ENCODE data around the gene LPIN1.
"Not testable (repeated sequence)": the region's sequence is repeated elsewhere in the genome, so short reads cannot be mapped to it uniquely, and the experiment has no call there.

LPIN1 gene

GRCh38 chr2:11813951-11814350, 67.5 kb downstream of the LPIN1 start:
- DNase-seq = no peak

GRCh38 chr2:11814979-11815510, 68.6 kb downstream of the LPIN1 start:
- DNase-seq = no peak

GRCh38 chr2:11816935-11817334, 70.5 kb downstream of the LPIN1 start:
- DNase-seq = not testable (repeated sequence)

GRCh38 chr2:11819235-11819729, 72.8 kb downstream of the LPIN1 start:
- DNase-seq = no peak

GRCh38 chr2:11820650-11821049, 74.2 kb downstream of the LPIN1 start:
- DNase-seq = no peak

GRCh38 chr2:11821705-11822104, 75.3 kb downstream of the LPIN1 start:
- DNase-seq = no peak

- not testable (repeated sequence) for DNase-seq
Measured at GRCh38 chr2:11822359-11822745, 75.9 kb downstream of the LPIN1 start.

GRCh38 chr2:11822746-11823451, 76.5 kb downstream of the LPIN1 start:
- no peak for DNase-seq

- DNase-seq = no peak
Measured at GRCh38 chr2:11824901-11825828, 78.7 kb downstream of the LPIN1 start.

- no peak for DNase-seq
Measured at GRCh38 chr2:11827547-11827946, 81.1 kb downstream of the LPIN1 start.

GRCh38 chr2:11828933-11829323, 82.5 kb downstream of the LPIN1 start:
- no peak for DNase-seq

GRCh38 chr2:11829324-11829946, 83.0 kb downstream of the LPIN1 start:
- peak; percentile 73 for DNase-seq

- peak; percentile 50 for DNase-seq
Measured at GRCh38 chr2:11829947-11830707, 83.7 kb downstream of the LPIN1 start.

GRCh38 chr2:11830708-11831301, 84.4 kb downstream of the LPIN1 start:
- no peak for DNase-seq

- no peak for DNase-seq
Measured at GRCh38 chr2:11831415-11831814, 85.0 kb downstream of the LPIN1 start.

- peak; percentile 63 for DNase-seq
Measured at GRCh38 chr2:11832531-11832930, 86.1 kb downstream of the LPIN1 start.

- DNase-seq = no peak
Measured at GRCh38 chr2:11833601-11834000, 87.2 kb downstream of the LPIN1 start.

GRCh38 chr2:11835403-11835802, 89.0 kb downstream of the LPIN1 start:
- DNase-seq = no peak

- DNase-seq = no peak
Measured at GRCh38 chr2:11836647-11837219, 90.3 kb downstream of the LPIN1 start.

- DNase-seq = no peak
Measured at GRCh38 chr2:11837875-11838734, 91.7 kb downstream of the LPIN1 start.

- no peak for DNase-seq
Measured at GRCh38 chr2:11839916-11840315, 93.5 kb downstream of the LPIN1 start.
